Gastroesophageal sphincter (tissue), 4 donors: ENCODE data around the gene STRBP. TPM values are rescaled to one million over a fixed set of nuclear protein-coding genes. Genes with fewer than 3 reads are reported as not detected.

Source experiments
- ATAC-seq: fragments of 150-250 bp; one replicate; pipeline ENCODE4 v1.9.1; 2016; ENCODE audit warnings: mild to moderate bottlenecking, moderate library complexity
- H3K27ac ChIP-seq, 4 donors: fragments of 200-600 bp; sonication (generic) in 3 of 4; 1 replicate in 3 of 4; 2 replicates in 1 of 4; pipeline ENCODE4 v1.5.1; 2016 to 2019
- H3K27me3 ChIP-seq: fragments of 200-600 bp; sonication (generic); one replicate; pipeline ENCODE4 v1.5.1; 2019
- H3K36me3 ChIP-seq, 2 donors: fragments of 200-600 bp; sonication (generic); one replicate each; pipeline ENCODE4 v1.5.1; 2019; ENCODE audit warnings: control low read depth in 1 of 2
- H3K4me1 ChIP-seq, 3 donors: fragments of 200-600 bp; sonication (generic); 1 replicate in 2 of 3; 2 replicates in 1 of 3; pipeline ENCODE4 v1.5.1; 2016 to 2019; ENCODE audit warnings: control low read depth in 2 of 3
- H3K4me3 ChIP-seq, 2 donors: fragments of 200-600 bp; sonication (generic); one replicate each; pipeline ENCODE4 v1.5.1; 2019; ENCODE audit warnings: mild to moderate bottlenecking in 1 of 2, moderate library complexity in 1 of 2
- H3K9me3 ChIP-seq, 3 donors: fragments of 200-600 bp; sonication (generic); one replicate each; pipeline ENCODE4 v1.5.1; 2017 to 2019; ENCODE audit warnings: control low read depth in 2 of 3
- CTCF ChIP-seq, 4 experiments: fragments of 200-600 bp in 2 of 4; fragments of 450-650 bp in 2 of 4; sonication (generic) in 1 of 4; IDR thresholded peaks; one replicate each; pipeline ENCODE4 v1.5.1; 2017 to 2019; ENCODE audit warnings: antibody characterized with exemption in 4 of 4, mild to moderate bottlenecking in 2 of 4, moderate library complexity in 2 of 4
- EP300 ChIP-seq: sonication (generic); formaldehyde crosslinking; IDR thresholded peaks from one replicate; pipeline ENCODE4 v1.6.1; 2017; ENCODE audit warnings: antibody characterized with exemption, mild to moderate bottlenecking
- POLR2A ChIP-seq, 2 donors: fragments of 450-650 bp; IDR thresholded peaks; one replicate each; pipeline ENCODE4 v1.6.1; 2017; ENCODE audit warnings: antibody characterized with exemption in 2 of 2, mild to moderate bottlenecking in 2 of 2, moderate library complexity in 1 of 2
- POLR2AphosphoS5 ChIP-seq: sonication (generic); formaldehyde crosslinking; IDR thresholded peaks from one replicate; pipeline ENCODE4 v1.6.1; 2017; ENCODE audit warnings: antibody characterized with exemption
- WGBS, 2 donors: methylation state at CpG; one replicate each; pipeline ENCODE4 v1.1.5; 2018; ENCODE audit warnings: low coverage in 1 of 2; 5-methylcytosine and 5-hydroxymethylcytosine counted together
- total RNA-seq, 4 donors: library from RNA; depleted of rRNA; stranded (reverse); fragments of >200 nt; gene quantifications; one replicate each; pipeline ENCODE4 v1.1.0, GENCODE V29; 2016

The STRBP gene
- total RNA-seq, 4 donors from 2014 or later: 10.4 to 20.6 (median 14.8) TPM

DNA sequence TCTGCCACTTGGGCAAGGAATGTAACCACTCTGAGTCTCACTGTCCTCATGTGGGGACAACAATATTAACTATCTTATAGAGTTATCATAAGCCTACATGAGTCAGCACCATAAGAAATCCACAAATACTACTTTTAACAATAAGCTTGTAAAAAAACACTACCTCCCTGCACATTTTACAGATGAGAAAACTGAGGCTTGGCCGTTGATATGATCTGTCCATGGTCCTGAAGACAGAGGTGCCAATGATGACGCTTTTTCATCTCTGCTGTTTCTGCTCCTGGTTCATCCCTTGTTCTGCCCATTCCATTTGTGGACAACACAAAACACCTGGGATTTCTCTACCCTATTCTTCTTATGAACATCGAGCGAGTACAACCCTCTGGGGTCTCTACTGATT, 23.4 kb upstream of the STRBP start:
- TF ChIP-seq EP300 (no peak), CTCF (IDR thresholded peaks at IDR 0.05) (no peak), POLR2AphosphoS5 (no peak), POLR2A (IDR thresholded peaks at IDR 0.05) (no peak)
- Histone ChIP-seq H3K27ac (no peak overlapping the region), H3K27me3 (peaks cover 21% of the 10 kb centered on the region), H3K4me3 (no peak overlapping the region), H3K36me3 (no peaks in the 10 kb centered on the region), H3K9me3 (no peaks in the 10 kb centered on the region), H3K4me1 (no peaks in the 10 kb centered on the region)
- no peak for ATAC-seq
- 79% methylated on average over 4 of the region's 4 CpGs for whole genome bisulfite sequencing, 2 donors

GRCh38 chr9:123290764-123291163, 22.4 kb upstream of the STRBP start:
- Histone ChIP-seq H3K4me1 (no peaks in the 10 kb centered on the region), H3K27me3 (peaks cover 21% of the 10 kb centered on the region), H3K4me3 (no peak overlapping the region), H3K27ac (no peak overlapping the region), H3K9me3 (no peaks in the 10 kb centered on the region), H3K36me3 (no peaks in the 10 kb centered on the region)
- TF ChIP-seq EP300 (no peak), CTCF (IDR thresholded peaks at IDR 0.05) (no peak), POLR2AphosphoS5 (no peak), POLR2A (IDR thresholded peaks at IDR 0.05) (no peak)
- 77 to 83% methylated on average over 1 to 3 of the region's 3 CpGs for WGBS, 2 donors
- no peak for ATAC-seq

GRCh38 chr9:123287639-123288038, 19.3 kb upstream of the STRBP start:
- peaks cover 21% of the 10 kb centered on the region for H3K27me3 ChIP-seq
- H3K36me3 ChIP-seq: no peaks in the 10 kb centered on the region
- H3K27ac ChIP-seq: no peak overlapping the region
- peaks cover 0 to 2% (median 0%) of the 10 kb centered on the region in 3 donors for H3K4me1 ChIP-seq
- no peaks in the 10 kb centered on the region for H3K9me3 ChIP-seq
- ATAC-seq: no peak
- no peak for TF ChIP-seq POLR2AphosphoS5
- TF ChIP-seq EP300: no peak
- TF ChIP-seq POLR2A (IDR thresholded peaks at IDR 0.05): no peak
- no peak for TF ChIP-seq CTCF (IDR thresholded peaks at IDR 0.05)
- H3K4me3 ChIP-seq: no peak overlapping the region
- WGBS, 2 donors: 81 to 93% methylated on average over 3 of the region's 3 CpGs

- WGBS, 2 donors: 82% methylated on average over 1 of the region's 1 CpG; no CpG with 5 or more reads in 1 of the 2 donors
- no peak for ATAC-seq
- no peak overlapping the region for H3K4me3 ChIP-seq
- peaks cover 14% of the 10 kb centered on the region for H3K27me3 ChIP-seq
- H3K27ac ChIP-seq: no peak overlapping the region
- no peaks in the 10 kb centered on the region for H3K36me3 ChIP-seq
- no peaks in the 10 kb centered on the region for H3K9me3 ChIP-seq
- TF ChIP-seq POLR2AphosphoS5 (no peak), CTCF (IDR thresholded peaks at IDR 0.05) (no peak), EP300 (no peak), POLR2A (IDR thresholded peaks at IDR 0.05) (no peak)
- H3K4me1 ChIP-seq: peaks cover 0 to 8% (median 0%) of the 10 kb centered on the region in 3 donors
Observed at GRCh38 chr9:123286324-123286723, 17.9 kb upstream of the STRBP start.

DNA sequence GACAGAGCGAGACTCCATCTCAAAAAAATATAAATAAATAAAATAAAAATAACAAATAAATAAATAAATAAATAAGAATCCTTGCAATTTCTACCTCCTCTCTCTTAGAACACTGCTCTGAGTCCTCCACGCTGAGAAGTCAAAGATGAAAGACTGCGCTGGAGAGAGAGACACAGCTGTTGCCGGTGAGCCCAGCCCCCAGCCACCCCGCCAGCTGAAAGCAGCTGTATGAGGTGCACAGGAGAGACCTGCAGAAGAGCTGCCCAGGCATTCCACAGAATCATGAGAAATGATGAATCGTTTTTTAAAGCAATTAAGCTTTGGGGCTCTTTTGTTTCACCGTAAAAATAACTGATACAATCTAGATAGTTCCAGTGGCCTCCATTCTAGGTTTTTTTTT, 16.3 kb upstream of the STRBP start:
- peaks cover 2% of the 10 kb centered on the region for H3K27me3 ChIP-seq
- ATAC-seq: no peak
- no peak overlapping the region for H3K27ac ChIP-seq
- no peak overlapping the region for H3K4me3 ChIP-seq
- TF ChIP-seq POLR2A (IDR thresholded peaks at IDR 0.05): no peak
- no peak for TF ChIP-seq CTCF (IDR thresholded peaks at IDR 0.05)
- H3K9me3 ChIP-seq: no peaks in the 10 kb centered on the region
- WGBS, 2 donors: 29 to 67% methylated on average over 1 to 7 of the region's 7 CpGs
- peaks cover 0 to 8% (median 0%) of the 10 kb centered on the region in 3 donors for H3K4me1 ChIP-seq
- H3K36me3 ChIP-seq: no peaks in the 10 kb centered on the region
